Gastroesophageal sphincter (tissue), 3 donors: ENCODE measurements around the gene SPATA46.

ENCODE experiments used
- EP300 ChIP-seq: sonication (generic); formaldehyde crosslinking; IDR thresholded peaks from one replicate; pipeline ENCODE4 v1.6.1; 2017; ENCODE audit warnings: antibody characterized with exemption, mild to moderate bottlenecking
- POLR2AphosphoS5 ChIP-seq: sonication (generic); formaldehyde crosslinking; IDR thresholded peaks from one replicate; pipeline ENCODE4 v1.6.1; 2017; ENCODE audit warnings: antibody characterized with exemption
- TF ChIP-seq, protein P1 (sequence below), 4 experiments: fragments of 200-600 bp in 2 of 4; fragments of 450-650 bp in 2 of 4; sonication (generic) in 1 of 4; IDR thresholded peaks; one replicate each; pipeline ENCODE4 v1.5.1; 2017 to 2019; ENCODE audit warnings: antibody characterized with exemption in 4 of 4, mild to moderate bottlenecking in 2 of 4, moderate library complexity in 2 of 4

DNA sequence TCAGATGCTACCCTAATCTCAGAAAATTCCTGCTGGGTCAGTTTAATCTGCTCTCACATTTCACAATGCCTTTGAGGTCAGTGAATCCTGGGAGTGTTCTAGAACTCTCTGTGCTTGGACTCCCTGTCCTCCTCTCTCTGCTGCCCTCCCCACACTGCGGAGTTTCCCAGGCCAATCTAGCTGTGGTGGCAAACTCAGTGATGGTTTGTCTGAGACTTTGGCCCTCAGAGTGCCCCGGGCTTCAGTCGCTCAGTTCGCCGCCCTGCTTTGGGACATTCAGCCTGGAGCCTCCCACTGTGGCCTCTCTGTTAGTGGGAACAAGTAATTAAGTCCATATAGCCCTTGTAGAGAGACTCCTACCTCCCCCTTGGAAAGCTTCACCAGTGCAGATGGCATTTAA is 12.0 kb upstream of the SPATA46 start:
- TF ChIP-seq EP300 (no peak), POLR2AphosphoS5 (no peak)
- TF ChIP-seq, protein P1, sequence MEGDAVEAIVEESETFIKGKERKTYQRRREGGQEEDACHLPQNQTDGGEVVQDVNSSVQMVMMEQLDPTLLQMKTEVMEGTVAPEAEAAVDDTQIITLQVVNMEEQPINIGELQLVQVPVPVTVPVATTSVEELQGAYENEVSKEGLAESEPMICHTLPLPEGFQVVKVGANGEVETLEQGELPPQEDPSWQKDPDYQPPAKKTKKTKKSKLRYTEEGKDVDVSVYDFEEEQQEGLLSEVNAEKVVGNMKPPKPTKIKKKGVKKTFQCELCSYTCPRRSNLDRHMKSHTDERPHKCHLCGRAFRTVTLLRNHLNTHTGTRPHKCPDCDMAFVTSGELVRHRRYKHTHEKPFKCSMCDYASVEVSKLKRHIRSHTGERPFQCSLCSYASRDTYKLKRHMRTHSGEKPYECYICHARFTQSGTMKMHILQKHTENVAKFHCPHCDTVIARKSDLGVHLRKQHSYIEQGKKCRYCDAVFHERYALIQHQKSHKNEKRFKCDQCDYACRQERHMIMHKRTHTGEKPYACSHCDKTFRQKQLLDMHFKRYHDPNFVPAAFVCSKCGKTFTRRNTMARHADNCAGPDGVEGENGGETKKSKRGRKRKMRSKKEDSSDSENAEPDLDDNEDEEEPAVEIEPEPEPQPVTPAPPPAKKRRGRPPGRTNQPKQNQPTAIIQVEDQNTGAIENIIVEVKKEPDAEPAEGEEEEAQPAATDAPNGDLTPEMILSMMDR (IDR thresholded peaks at IDR 0.05), result no peak
